Left lung (tissue), 10 donors: Measurements from ENCODE around the gene LIAS. TPM values are rescaled to one million over a fixed set of nuclear protein-coding genes. Genes with fewer than 3 reads are reported as not detected.
A peak's percentile ranks its signal among the peaks of the same experiment; 100 is the strongest.

Source experiments
- ATAC-seq: fragments of 200-7000 bp; cut with Tn5 transposase; one replicate; pipeline ENCODE4 v1.9.1; 2020; ENCODE audit warnings: moderate library complexity
- DNase-seq, 4 donors: peaks; one replicate each; pipeline ENCODE4 v3.0.0-alpha.2; 2013 to 2020
- H3K27ac ChIP-seq, 2 donors: fragments of 200-600 bp; sonication (generic) in 1 of 2; one replicate each; pipeline versions ENCODE4 v1.5.0 to v1.8.0; 2020 to 2021
- H3K27me3 ChIP-seq, 2 donors: fragments of 200-600 bp; sonication (generic) in 1 of 2; one replicate each; pipeline versions ENCODE4 v1.5.0 to v1.8.0; 2020 to 2021
- H3K36me3 ChIP-seq, 2 donors: fragments of 200-600 bp; sonication (generic) in 1 of 2; one replicate each; pipeline versions ENCODE4 v1.5.0 to v1.8.0; 2020 to 2021
- H3K4me1 ChIP-seq, 2 donors: fragments of 200-600 bp; one replicate each; pipeline ENCODE4 v1.8.0; 2021
- H3K4me3 ChIP-seq, 2 donors: fragments of 200-600 bp; sonication (generic) in 1 of 2; one replicate each; pipeline versions ENCODE4 v1.5.0 to v1.8.0; 2020 to 2021; ENCODE audit warnings: mild to moderate bottlenecking in 1 of 2
- H3K9me3 ChIP-seq, 2 donors: fragments of 200-600 bp; sonication (generic) in 1 of 2; one replicate each; pipeline versions ENCODE4 v1.5.0 to v1.8.0; 2020 to 2021
- CTCF ChIP-seq, 2 donors: fragments of 200-600 bp; sonication (generic) in 1 of 2; IDR thresholded peaks; one replicate each; pipeline versions ENCODE4 v1.5.0 to v1.8.0; 2021; ENCODE audit warnings: antibody characterized with exemption in 2 of 2
- intact Hi-C, 2 donors: fragments of 100-400 bp; cut with DNase I; formaldehyde crosslinking; loops; one replicate each; pipeline versions ENCODE4 v1.11.2 to v1.14.2; 2022
- polyA plus RNA-seq, 6 donors: library from polyadenylated mRNA; unstranded; fragments of 120-200 nt; gene quantifications; one replicate each; pipeline ENCODE4 v1.2.1, GENCODE V29; 2013; ENCODE audit not compliant: insufficient read length in 6 of 6
- total RNA-seq, 2 donors: library from RNA; stranded (reverse); fragmentation: NEBNext Ultra II Directional; extraction: Animal tissue kit (Norgen Biotek cat#: 25700); gene quantifications; one replicate each; pipeline ENCODE4 v1.2.1, GENCODE V29; 2021
- donor health status: DM: no; HTN: yes; CAD: no.
- donor health status: DM: no; HTN: no; CAD: no.

The LIAS gene
- total and polyA plus RNA-seq, 8 donors = 9.6 to 36.6 (median 29.0) TPM

- peaks cover 6 to 9% of the 10 kb centered on the region in 2 donors for H3K4me1 ChIP-seq
- ATAC-seq (peak; percentile 88), DNase-seq (peak; percentile 46 to 90 (median 70))
- H3K36me3 ChIP-seq = peaks cover 0 to 31% of the 10 kb centered on the region in 2 donors
- TF ChIP-seq CTCF (IDR thresholded peaks at IDR 0.05) = peak in 1 of 2 donors; percentile 26
- H3K27me3 ChIP-seq = no peaks in the 10 kb centered on the region
- H3K27ac ChIP-seq = peak overlapping the region; percentile 34 to 51
- H3K4me3 ChIP-seq = peak overlapping the region; percentile 39 to 41
- H3K9me3 ChIP-seq = no peaks in the 10 kb centered on the region
- intact Hi-C loops = no loop called here
Measured at GRCh38 chr4:39446842-39447573, 11.8 kb upstream of the LIAS start.

GRCh38 chr4:39450618-39451017 lies 8.2 kb upstream of the LIAS start:
- no peak for TF ChIP-seq CTCF (IDR thresholded peaks at IDR 0.05)
- Histone ChIP-seq H3K27me3 (no peaks in the 10 kb centered on the region), H3K9me3 (no peaks in the 10 kb centered on the region), H3K27ac (peak overlapping the region in 1 of 2 donors; percentile 17), H3K36me3 (peaks cover under 1 to 67% of the 10 kb centered on the region in 2 donors), H3K4me1 (peaks cover 6 to 20% of the 10 kb centered on the region in 2 donors), H3K4me3 (no peak overlapping the region)
- ATAC-seq (no peak), DNase-seq (no peak)
- intact Hi-C loops = no loop called here

- Histone ChIP-seq H3K4me1 (peaks cover 13 to 29% of the 10 kb centered on the region in 2 donors), H3K36me3 (peaks cover 7 to 77% of the 10 kb centered on the region in 2 donors), H3K9me3 (no peaks in the 10 kb centered on the region), H3K27me3 (no peaks in the 10 kb centered on the region), H3K4me3 (no peak overlapping the region), H3K27ac (no peak overlapping the region)
- intact Hi-C loops = no loop called here
- DNase-seq = no peak
- TF ChIP-seq CTCF (IDR thresholded peaks at IDR 0.05) = no peak
- no peak for ATAC-seq
Measured at GRCh38 chr4:39451423-39452023, 7.3 kb upstream of the LIAS start.

- H3K4me1 ChIP-seq = peaks cover 13 to 32% of the 10 kb centered on the region in 2 donors
- peaks cover 7 to 84% of the 10 kb centered on the region in 2 donors for H3K36me3 ChIP-seq
- no peaks in the 10 kb centered on the region for H3K27me3 ChIP-seq
- H3K9me3 ChIP-seq = no peaks in the 10 kb centered on the region
- H3K27ac ChIP-seq = no peak overlapping the region
- no peak for TF ChIP-seq CTCF (IDR thresholded peaks at IDR 0.05)
- ATAC-seq (no peak), DNase-seq (no peak)
- intact Hi-C loops = no loop called here
- H3K4me3 ChIP-seq = no peak overlapping the region
Measured at GRCh38 chr4:39452153-39452859, 6.5 kb upstream of the LIAS start.
